ENCODE data around the gene PRDM4. TPM values are rescaled to one million over a fixed set of nuclear protein-coding genes. Genes with fewer than 3 reads are reported as not detected.

Gene PRDM4
- total RNA-seq, 1 donor from 2014 or later, result 37.4 TPM

GRCh38 chr12:107783406-107784376 is 22.8 kb upstream of the PRDM4 start:
- Mint-ChIP-seq H3K4me1 (no peaks in the 10 kb centered on the region), H3K36me3 (ENCODE audit: low read depth) (no peaks in the 10 kb centered on the region), H3K9me3 (no peaks in the 10 kb centered on the region), H3K4me3 (no peak overlapping the region), H3K27ac (ENCODE audit: unreplicated experiment) (no peak overlapping the region), H3K27me3 (ENCODE audit: low read depth) (peaks cover 39% of the 10 kb centered on the region)
- no peak for DNase-seq (ENCODE audit: low read depth, low spot score)
- TF ChIP-seq, protein P1, sequence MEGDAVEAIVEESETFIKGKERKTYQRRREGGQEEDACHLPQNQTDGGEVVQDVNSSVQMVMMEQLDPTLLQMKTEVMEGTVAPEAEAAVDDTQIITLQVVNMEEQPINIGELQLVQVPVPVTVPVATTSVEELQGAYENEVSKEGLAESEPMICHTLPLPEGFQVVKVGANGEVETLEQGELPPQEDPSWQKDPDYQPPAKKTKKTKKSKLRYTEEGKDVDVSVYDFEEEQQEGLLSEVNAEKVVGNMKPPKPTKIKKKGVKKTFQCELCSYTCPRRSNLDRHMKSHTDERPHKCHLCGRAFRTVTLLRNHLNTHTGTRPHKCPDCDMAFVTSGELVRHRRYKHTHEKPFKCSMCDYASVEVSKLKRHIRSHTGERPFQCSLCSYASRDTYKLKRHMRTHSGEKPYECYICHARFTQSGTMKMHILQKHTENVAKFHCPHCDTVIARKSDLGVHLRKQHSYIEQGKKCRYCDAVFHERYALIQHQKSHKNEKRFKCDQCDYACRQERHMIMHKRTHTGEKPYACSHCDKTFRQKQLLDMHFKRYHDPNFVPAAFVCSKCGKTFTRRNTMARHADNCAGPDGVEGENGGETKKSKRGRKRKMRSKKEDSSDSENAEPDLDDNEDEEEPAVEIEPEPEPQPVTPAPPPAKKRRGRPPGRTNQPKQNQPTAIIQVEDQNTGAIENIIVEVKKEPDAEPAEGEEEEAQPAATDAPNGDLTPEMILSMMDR (conservative IDR thresholded peaks at IDR 0.05), result no peak

DNA sequence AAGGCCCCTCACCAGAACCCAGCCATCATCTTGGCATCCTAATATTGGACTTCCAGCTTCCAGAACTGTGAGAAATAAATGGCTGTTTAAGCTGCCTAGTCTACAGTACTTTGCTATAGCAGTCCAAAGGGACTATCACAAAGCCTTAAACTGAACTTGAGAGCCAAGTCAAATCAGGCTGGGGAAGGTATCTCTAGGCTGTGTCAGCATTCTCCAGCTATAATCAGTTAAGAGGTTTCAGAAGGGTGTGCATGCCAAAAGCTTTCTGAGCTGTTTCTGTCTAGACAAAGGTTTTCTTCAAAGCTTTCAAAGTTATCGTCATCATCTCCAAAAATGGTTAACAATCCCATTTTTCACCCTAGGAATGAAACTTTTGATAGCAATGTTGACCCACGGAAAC is 21.1 kb upstream of the PRDM4 start:
- H3K27ac Mint-ChIP-seq (ENCODE audit: unreplicated experiment), result no peak overlapping the region
- no peak overlapping the region for H3K4me3 Mint-ChIP-seq
- peaks cover 55% of the 10 kb centered on the region for H3K27me3 Mint-ChIP-seq (ENCODE audit: low read depth)
- H3K36me3 Mint-ChIP-seq (ENCODE audit: low read depth), result no peaks in the 10 kb centered on the region
- H3K4me1 Mint-ChIP-seq, result no peaks in the 10 kb centered on the region
- TF ChIP-seq, protein P1 (conservative IDR thresholded peaks at IDR 0.05), result no peak
- DNase-seq (ENCODE audit: low read depth, low spot score), result no peak
- no peaks in the 10 kb centered on the region for H3K9me3 Mint-ChIP-seq

DNA sequence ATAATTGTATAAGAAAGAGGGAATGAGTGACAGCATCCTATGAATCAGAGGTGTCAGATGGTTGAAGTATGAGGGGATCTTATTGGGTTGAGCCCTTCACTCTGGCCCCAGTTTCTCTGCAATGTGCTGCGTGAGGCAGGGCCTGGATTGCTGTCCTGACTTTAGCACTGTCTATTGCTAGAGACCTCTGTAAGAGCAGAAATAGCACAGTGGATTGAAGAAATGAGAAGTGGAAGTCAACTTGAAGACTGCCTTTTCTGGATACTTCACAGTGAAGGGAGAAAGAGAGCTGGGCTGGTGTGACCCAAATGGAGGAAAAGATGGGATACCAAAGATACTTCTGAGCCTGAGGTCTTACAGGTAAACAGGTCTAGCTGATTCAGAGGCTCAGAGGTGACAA is 19.4 kb upstream of the PRDM4 start:
- TF ChIP-seq, protein P1 (conservative IDR thresholded peaks at IDR 0.05), result no peak
- H3K4me3 Mint-ChIP-seq, result no peak overlapping the region
- DNase-seq (ENCODE audit: low read depth, low spot score), result no peak
- H3K9me3 Mint-ChIP-seq, result no peaks in the 10 kb centered on the region
- no peaks in the 10 kb centered on the region for H3K4me1 Mint-ChIP-seq
- H3K36me3 Mint-ChIP-seq (ENCODE audit: low read depth), result no peaks in the 10 kb centered on the region
- peaks cover 71% of the 10 kb centered on the region for H3K27me3 Mint-ChIP-seq (ENCODE audit: low read depth)
- no peak overlapping the region for H3K27ac Mint-ChIP-seq (ENCODE audit: unreplicated experiment)

DNA sequence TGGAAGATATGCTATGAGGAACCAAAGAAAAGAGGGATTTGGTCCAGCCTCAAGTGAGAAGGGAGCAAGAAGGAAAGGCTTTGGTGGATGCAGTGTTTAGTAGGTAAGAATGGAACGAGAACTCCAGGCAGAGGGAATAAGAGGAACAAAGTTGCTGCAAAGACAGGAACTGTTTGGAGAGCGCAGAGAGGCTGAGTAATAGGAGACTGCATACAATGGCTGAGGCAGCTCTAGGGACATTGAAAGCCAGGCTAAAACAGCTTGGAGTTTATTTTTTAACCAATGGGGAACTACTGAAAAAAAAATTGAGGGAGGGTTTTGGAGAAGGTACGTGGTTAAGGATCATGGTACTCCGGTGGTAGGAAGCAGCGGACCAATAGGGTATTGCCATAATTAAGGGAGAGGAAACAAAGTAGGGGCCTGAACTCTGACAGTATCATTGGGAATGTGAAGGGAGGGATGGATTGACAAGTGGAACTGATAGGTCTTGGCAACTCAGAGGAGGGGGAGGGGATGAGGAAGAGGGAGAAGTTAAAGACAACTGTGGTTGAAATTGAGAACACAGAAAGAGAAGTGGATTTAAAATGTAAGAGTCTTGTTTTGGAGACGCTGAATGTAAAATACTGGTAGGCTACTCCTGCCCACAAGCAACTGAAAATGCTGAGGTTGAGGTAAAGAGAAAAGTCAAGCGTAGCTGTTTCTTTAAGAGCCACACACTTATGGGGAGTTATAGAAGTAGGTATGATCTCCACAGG is 18.3 kb upstream of the PRDM4 start:
- H3K27ac Mint-ChIP-seq (ENCODE audit: unreplicated experiment), result no peak overlapping the region
- TF ChIP-seq, protein P1 (conservative IDR thresholded peaks at IDR 0.05), result no peak
- peaks cover 4% of the 10 kb centered on the region for H3K4me1 Mint-ChIP-seq
- peaks cover 80% of the 10 kb centered on the region for H3K27me3 Mint-ChIP-seq (ENCODE audit: low read depth)
- H3K4me3 Mint-ChIP-seq, result no peak overlapping the region
- no peak for DNase-seq (ENCODE audit: low read depth, low spot score)
- H3K9me3 Mint-ChIP-seq, result no peaks in the 10 kb centered on the region
- no peaks in the 10 kb centered on the region for H3K36me3 Mint-ChIP-seq (ENCODE audit: low read depth)

- Mint-ChIP-seq H3K27ac (ENCODE audit: unreplicated experiment) (no peak overlapping the region), H3K36me3 (ENCODE audit: low read depth) (no peaks in the 10 kb centered on the region), H3K27me3 (ENCODE audit: low read depth) (peaks cover 82% of the 10 kb centered on the region), H3K4me3 (no peak overlapping the region), H3K9me3 (no peaks in the 10 kb centered on the region), H3K4me1 (peaks cover 4% of the 10 kb centered on the region)
- DNase-seq (ENCODE audit: low read depth, low spot score), result no peak
- TF ChIP-seq, protein P1 (conservative IDR thresholded peaks at IDR 0.05), result no peak
Observed at GRCh38 chr12:107778383-107779025, 17.6 kb upstream of the PRDM4 start.
